NCI-H748 treated with DMSO at 0.1 percent for 48 hours (cell line): ENCODE results near the gene KIR3DL1.
"Not testable (repeated sequence)": the region's sequence is repeated elsewhere in the genome, so short reads cannot be mapped to it uniquely, and the experiment has no call there.

Source experiments
- DNase-seq: peaks from one replicate; lab custom pipeline; 2025; lab: John Stamatoyannopoulos, UW

Gene KIR3DL1

GRCh38 chr19:54816251-54816650 lies at the start of gene KIR3DL1:
Gene KIR3DL1 (plus strand): TSS chr19:54816468.
- DNase-seq = not testable (repeated sequence)

GRCh38 chr19:54769646-54770045 lies 46.6 kb upstream of the KIR3DL1 start, which contains the start of gene KIR2DL1:
Gene KIR2DL1 (plus strand): TSS chr19:54769793. CDS start chr19:54769851, 58 bp downstream.
- not testable (repeated sequence) for DNase-seq

GRCh38 chr19:54770511-54770910 lies 45.8 kb upstream of the KIR3DL1 start:
- not testable (repeated sequence) for DNase-seq

GRCh38 chr19:54771018-54771960 lies 45.0 kb upstream of the KIR3DL1 start:
- DNase-seq = not testable (repeated sequence)

- DNase-seq = not testable (repeated sequence)
These were observed 43.6 kb upstream of the KIR3DL1 start for GRCh38 chr19:54772666-54773065.

- DNase-seq = not testable (repeated sequence)
These were observed 41.0 kb upstream of the KIR3DL1 start for GRCh38 chr19:54775095-54775815.

GRCh38 chr19:54775830-54776229 lies 40.4 kb upstream of the KIR3DL1 start:
- DNase-seq = not testable (repeated sequence)

- DNase-seq = not testable (repeated sequence)
These were observed 38.4 kb upstream of the KIR3DL1 start for GRCh38 chr19:54777851-54778250.

- not testable (repeated sequence) for DNase-seq
These were observed 37.4 kb upstream of the KIR3DL1 start for GRCh38 chr19:54778896-54779295.

GRCh38 chr19:54782916-54783315 lies 33.4 kb upstream of the KIR3DL1 start:
- DNase-seq = not testable (repeated sequence)

GRCh38 chr19:54786091-54786723 lies 30.1 kb upstream of the KIR3DL1 start:
- not testable (repeated sequence) for DNase-seq

- not testable (repeated sequence) for DNase-seq
These were observed 28.1 kb upstream of the KIR3DL1 start for GRCh38 chr19:54788154-54788553.

- no peak for DNase-seq
These were observed 25.6 kb upstream of the KIR3DL1 start for GRCh38 chr19:54790711-54791110.

- DNase-seq = no peak
These were observed 24.8 kb upstream of the KIR3DL1 start for GRCh38 chr19:54791476-54791875.

- no peak for DNase-seq
These were observed 23.5 kb upstream of the KIR3DL1 start for GRCh38 chr19:54792814-54793213.

GRCh38 chr19:54795758-54796157 lies 20.5 kb upstream of the KIR3DL1 start:
- no peak for DNase-seq

- no peak for DNase-seq
These were observed 12.9 kb upstream of the KIR3DL1 start, which contains the start of gene KIR2DL4 for GRCh38 chr19:54803410-54803809. Gene KIR2DL4 (plus strand): TSS chr19:54803610. CDS start chr19:54803652, 42 bp downstream.

- DNase-seq = no peak
These were observed 12.2 kb upstream of the KIR3DL1 start for GRCh38 chr19:54804101-54804500.

GRCh38 chr19:54804571-54804970 lies 11.7 kb upstream of the KIR3DL1 start:
- DNase-seq = no peak

- DNase-seq = no peak
These were observed 10.4 kb upstream of the KIR3DL1 start for GRCh38 chr19:54805665-54806515.

GRCh38 chr19:54806516-54806838 lies 9.8 kb upstream of the KIR3DL1 start:
- DNase-seq = no peak
